Endodermal cell (in vitro differentiated cells): ENCODE data around the gene TRMT44. TPM values are rescaled to one million over a fixed set of nuclear protein-coding genes. Genes with fewer than 3 reads are reported as not detected.
"Not testable (repeated sequence)": the region's sequence is repeated elsewhere in the genome, so short reads cannot be mapped to it uniquely, and the experiment has no call there.

ENCODE experiments used
- DNase-seq: peaks from one replicate; pipeline ENCODE4 v3.0.0-alpha.2; 2017
- H3K27ac ChIP-seq: 2 replicates; pipeline ENCODE4 v1.5.1; 2013; ENCODE audit warnings: mild to moderate bottlenecking, low read depth, low read length, moderate library complexity
- H3K27me3 ChIP-seq: 2 replicates; pipeline ENCODE4 v1.6.1; 2013; ENCODE audit warnings: mild to moderate bottlenecking, low read length, moderate library complexity; ENCODE audit not compliant: insufficient read depth, control insufficient read depth, poor library complexity, severe bottlenecking
- H3K36me3 ChIP-seq: 2 replicates; pipeline ENCODE4 v1.7.0; 2013; ENCODE audit warnings: mild to moderate bottlenecking, low read length, moderate library complexity; ENCODE audit not compliant: control insufficient read depth, insufficient read depth
- H3K4me1 ChIP-seq: one replicate; pipeline ENCODE4 v1.7.0; 2013; ENCODE audit warnings: low read length; ENCODE audit not compliant: control insufficient read depth, insufficient read depth
- H3K4me3 ChIP-seq: 2 replicates; pipeline ENCODE4 v1.5.1; 2013; ENCODE audit warnings: mild to moderate bottlenecking, low read length, moderate library complexity
- H3K9ac ChIP-seq: 2 replicates; pipeline ENCODE4 v1.6.1; 2013; ENCODE audit warnings: mild to moderate bottlenecking, low read length, moderate library complexity; ENCODE audit not compliant: poor library complexity, severe bottlenecking; ENCODE audit errors: extremely low read depth
- H3K9me3 ChIP-seq: 2 replicates; pipeline ENCODE4 v1.6.1; 2013; ENCODE audit warnings: mild to moderate bottlenecking, low read length, moderate library complexity; ENCODE audit not compliant: control insufficient read depth
- H3K27ac Mint-ChIP-seq: 2 replicates; pipeline ENCODE4 v1.8.0; 2020; ENCODE audit warnings: mixed read lengths
- H3K27me3 Mint-ChIP-seq: 2 replicates; pipeline ENCODE4 v1.8.0; 2021; ENCODE audit warnings: mild to moderate bottlenecking, mixed read lengths; ENCODE audit not compliant: insufficient read depth
- H3K36me3 Mint-ChIP-seq: 2 replicates; pipeline ENCODE4 v1.8.0; 2020; ENCODE audit warnings: low read depth, mixed read lengths
- H3K4me1 Mint-ChIP-seq: 2 replicates; pipeline ENCODE4 v1.8.0; 2020; ENCODE audit warnings: mixed read lengths
- H3K4me3 Mint-ChIP-seq: 2 replicates; pipeline ENCODE4 v1.8.0; 2020; ENCODE audit warnings: mild to moderate bottlenecking, moderate library complexity, mixed read lengths
- H3K9me3 Mint-ChIP-seq: 2 replicates; pipeline ENCODE4 v1.8.0; 2020; ENCODE audit warnings: mild to moderate bottlenecking, mixed read lengths
- WGBS, 2 experiments: methylation state at CpG; one replicate each; pipeline versions ENCODE4 v1.1.5 to v1.1.7; 2013; ENCODE audit warnings: missing lambda C conversion rate in 2 of 2, mixed read lengths in 1 of 2; ENCODE audit not compliant: insufficient coverage in 1 of 2, insufficient read length in 1 of 2; 5-methylcytosine and 5-hydroxymethylcytosine counted together
- total RNA-seq, 2 donors: library from RNA; stranded (reverse); fragmentation: NEBNext Ultra II Directional in 1 of 2; extraction: Animal tissue kit (Norgen Biotek cat#: 25700) in 1 of 2; gene quantifications; 2 replicates in 1 of 2; 3 replicates in 1 of 2; pipeline ENCODE4 v1.2.1, GENCODE V29; 2021
- TF ChIP-seq, protein P1 (sequence below): fragments of 200-600 bp; sonication (generic); conservative IDR thresholded peaks from 2 replicates; pipeline ENCODE4 v1.5.0; 2021; ENCODE audit warnings: antibody characterized with exemption, mild to moderate bottlenecking

The TRMT44 gene
- total RNA-seq, 2 donors from 2014 or later = 45.9 to 114 TPM

DNA sequence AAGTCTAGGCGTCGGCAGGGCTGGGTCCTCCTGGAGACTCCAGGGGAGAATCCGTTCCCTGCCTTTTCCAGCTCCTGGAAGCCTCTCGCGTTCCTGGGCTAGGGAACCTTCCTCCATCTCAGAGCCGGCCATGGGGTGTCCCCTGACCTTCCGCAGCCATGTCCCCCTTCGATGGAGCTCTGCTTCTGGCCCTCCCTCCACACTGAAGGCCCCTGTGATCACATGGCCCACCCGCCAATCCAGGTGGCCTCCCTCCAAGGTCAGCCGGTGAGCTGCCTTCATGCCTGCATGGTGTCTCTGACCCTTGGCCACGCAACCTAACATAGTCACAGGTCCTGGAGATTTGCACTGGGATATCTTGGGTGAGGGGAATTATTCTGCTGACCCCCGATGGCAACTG is 69.6 kb downstream of the TRMT44 start:
- Histone ChIP-seq H3K4me1 (peaks cover 5% of the 10 kb centered on the region), H3K9me3 (peaks cover 12% of the 10 kb centered on the region), H3K36me3 (no peaks in the 10 kb centered on the region), H3K4me3 (no peak overlapping the region), H3K27ac (no peak overlapping the region), H3K9ac (no peak overlapping the region), H3K27me3 (no peaks in the 10 kb centered on the region)
- WGBS, 2 experiments = 91 to 97% methylated on average over 11 to 12 of the region's 12 CpGs
- H3K4me3 Mint-ChIP-seq = no peak overlapping the region
- peaks cover 14% of the 10 kb centered on the region for H3K9me3 Mint-ChIP-seq
- peaks cover 16% of the 10 kb centered on the region for H3K4me1 Mint-ChIP-seq
- no peak for DNase-seq
- H3K27ac Mint-ChIP-seq = no peak overlapping the region
- peaks cover 7% of the 10 kb centered on the region for H3K36me3 Mint-ChIP-seq
- TF ChIP-seq, protein P1, sequence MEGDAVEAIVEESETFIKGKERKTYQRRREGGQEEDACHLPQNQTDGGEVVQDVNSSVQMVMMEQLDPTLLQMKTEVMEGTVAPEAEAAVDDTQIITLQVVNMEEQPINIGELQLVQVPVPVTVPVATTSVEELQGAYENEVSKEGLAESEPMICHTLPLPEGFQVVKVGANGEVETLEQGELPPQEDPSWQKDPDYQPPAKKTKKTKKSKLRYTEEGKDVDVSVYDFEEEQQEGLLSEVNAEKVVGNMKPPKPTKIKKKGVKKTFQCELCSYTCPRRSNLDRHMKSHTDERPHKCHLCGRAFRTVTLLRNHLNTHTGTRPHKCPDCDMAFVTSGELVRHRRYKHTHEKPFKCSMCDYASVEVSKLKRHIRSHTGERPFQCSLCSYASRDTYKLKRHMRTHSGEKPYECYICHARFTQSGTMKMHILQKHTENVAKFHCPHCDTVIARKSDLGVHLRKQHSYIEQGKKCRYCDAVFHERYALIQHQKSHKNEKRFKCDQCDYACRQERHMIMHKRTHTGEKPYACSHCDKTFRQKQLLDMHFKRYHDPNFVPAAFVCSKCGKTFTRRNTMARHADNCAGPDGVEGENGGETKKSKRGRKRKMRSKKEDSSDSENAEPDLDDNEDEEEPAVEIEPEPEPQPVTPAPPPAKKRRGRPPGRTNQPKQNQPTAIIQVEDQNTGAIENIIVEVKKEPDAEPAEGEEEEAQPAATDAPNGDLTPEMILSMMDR = no peak
- no peaks in the 10 kb centered on the region for H3K27me3 Mint-ChIP-seq

DNA sequence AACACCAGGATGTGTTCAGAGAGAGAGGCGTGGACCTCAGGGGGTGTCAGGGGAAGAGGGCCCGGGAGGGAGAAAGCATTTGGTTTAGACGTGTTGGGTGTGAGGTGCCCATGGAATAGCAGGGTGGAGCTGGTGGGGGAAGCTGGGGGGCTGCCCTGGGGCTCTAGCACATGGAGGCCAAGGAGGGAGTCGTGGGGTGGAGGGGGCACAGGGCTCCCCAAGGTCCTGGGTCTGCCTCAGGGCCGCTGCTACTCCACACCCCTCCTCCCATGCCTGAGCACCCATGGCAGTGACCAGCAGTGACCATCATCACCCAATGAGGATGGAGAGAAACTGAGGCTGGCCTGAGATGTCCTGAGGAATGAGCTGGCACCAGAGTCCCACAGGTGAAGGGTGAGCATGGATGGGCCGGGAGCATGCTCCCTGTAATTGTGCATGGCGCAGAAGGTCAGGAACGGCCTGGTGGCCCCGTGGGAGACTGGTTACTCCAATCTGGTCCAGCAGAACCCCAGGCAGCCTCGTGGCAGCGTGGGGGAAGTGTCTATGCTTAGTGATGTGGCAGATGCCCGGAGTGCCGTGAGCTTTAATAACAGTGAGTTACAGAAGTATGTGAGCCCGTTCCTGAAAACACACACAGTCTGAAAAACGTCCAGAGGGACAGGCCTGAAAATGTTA is 70.2 kb downstream of the TRMT44 start:
- no peak for DNase-seq
- Mint-ChIP-seq H3K36me3 (peaks cover 7% of the 10 kb centered on the region), H3K4me3 (no peak overlapping the region), H3K9me3 (peaks cover 14% of the 10 kb centered on the region), H3K4me1 (peaks cover 11% of the 10 kb centered on the region), H3K27me3 (no peaks in the 10 kb centered on the region), H3K27ac (no peak overlapping the region)
- 90 to 93% methylated on average over 11 to 15 of the region's 15 CpGs for WGBS, 2 experiments
- TF ChIP-seq, protein P1 = no peak
- Histone ChIP-seq H3K4me3 (no peak overlapping the region), H3K9ac (no peak overlapping the region), H3K27me3 (no peaks in the 10 kb centered on the region), H3K9me3 (peaks cover 12% of the 10 kb centered on the region), H3K4me1 (peaks cover 5% of the 10 kb centered on the region), H3K36me3 (no peaks in the 10 kb centered on the region), H3K27ac (no peak overlapping the region)

DNA sequence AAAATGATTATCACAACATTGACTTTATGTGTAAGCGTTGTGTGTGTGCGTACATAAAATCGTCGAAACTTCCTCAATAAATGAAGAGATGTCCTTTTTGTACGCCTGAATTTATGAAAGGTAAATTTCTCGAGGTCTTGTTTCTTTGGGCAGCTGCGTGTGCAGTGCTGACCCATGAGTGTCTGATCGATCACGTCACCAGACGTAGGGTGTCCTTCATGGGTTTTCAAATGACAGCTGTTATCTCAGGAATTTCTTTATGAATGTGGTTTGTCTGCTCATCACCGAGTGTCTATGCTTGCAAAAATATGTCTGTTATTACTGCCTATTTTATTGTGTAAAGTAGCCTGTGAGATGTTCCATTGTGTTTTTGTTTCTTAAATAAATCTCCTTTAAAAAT is 71.9 kb downstream of the TRMT44 start:
- Histone ChIP-seq H3K36me3 (no peaks in the 10 kb centered on the region), H3K27me3 (no peaks in the 10 kb centered on the region), H3K9ac (no peak overlapping the region), H3K9me3 (peaks cover 12% of the 10 kb centered on the region), H3K4me1 (no peaks in the 10 kb centered on the region), H3K27ac (no peak overlapping the region), H3K4me3 (no peak overlapping the region)
- 93 to 96% methylated on average over 9 to 11 of the region's 11 CpGs for WGBS, 2 experiments
- Mint-ChIP-seq H3K4me1 (peaks cover 3% of the 10 kb centered on the region), H3K27me3 (no peaks in the 10 kb centered on the region), H3K9me3 (peaks cover 14% of the 10 kb centered on the region), H3K4me3 (no peak overlapping the region), H3K36me3 (peaks cover 7% of the 10 kb centered on the region), H3K27ac (no peak overlapping the region)
- DNase-seq = no peak
- TF ChIP-seq, protein P1 = no peak

DNA sequence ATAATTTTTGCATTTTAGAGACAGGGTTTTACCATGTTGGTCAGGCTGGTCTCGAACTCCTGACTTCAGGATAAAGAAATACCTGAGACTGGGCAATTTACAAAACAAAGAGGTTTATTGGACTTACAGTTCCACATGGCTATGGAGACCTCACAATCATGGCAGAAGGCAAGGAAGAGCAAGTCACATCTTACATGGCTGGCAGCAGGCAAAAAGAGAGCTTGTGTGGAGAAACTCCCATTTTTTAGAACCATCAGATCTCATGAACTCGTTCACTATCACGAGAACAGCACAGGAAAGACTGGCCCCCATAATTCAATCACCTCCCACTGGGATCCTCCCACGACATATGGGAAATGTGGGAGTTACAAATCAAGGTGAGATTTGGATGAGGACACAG is 72.5 kb downstream of the TRMT44 start:
- WGBS, 2 experiments = 53 to 86% methylated on average over 1 to 4 of the region's 4 CpGs

More for the DNA sequence above, 72.5 kb downstream of the TRMT44 start:
- not testable (repeated sequence) for H3K27ac Mint-ChIP-seq, H3K4me1 ChIP-seq, H3K36me3 ChIP-seq, H3K36me3 Mint-ChIP-seq, H3K4me1 Mint-ChIP-seq, H3K4me3 Mint-ChIP-seq, H3K27me3 Mint-ChIP-seq, H3K27me3 ChIP-seq, DNase-seq, H3K27ac ChIP-seq, H3K4me3 ChIP-seq, H3K9ac ChIP-seq
- peaks cover 14% of the 10 kb centered on the region for H3K9me3 Mint-ChIP-seq
- peaks cover 12% of the 10 kb centered on the region for H3K9me3 ChIP-seq
